Left ventricle myocardium inferior (tissue), 1 donor: Measurements from ENCODE around the gene BLVRB. TPM values are rescaled to one million over a fixed set of nuclear protein-coding genes. Genes with fewer than 3 reads are reported as not detected.
A peak's percentile ranks its signal among the peaks of the same experiment; 100 is the strongest.

Experiments
- DNase-seq: peaks from one replicate; pipeline ENCODE4 v3.0.0-alpha.2; 2020
- H3K27ac ChIP-seq: fragments of 200-600 bp; replicated peaks from 2 replicates; pipeline ENCODE4 v1.8.0; 2021
- H3K27me3 ChIP-seq: fragments of 200-600 bp; 2 replicates; pipeline ENCODE4 v1.8.0; 2021; ENCODE audit warnings: low read depth
- H3K36me3 ChIP-seq: fragments of 200-600 bp; 2 replicates; pipeline ENCODE4 v1.8.0; 2021
- H3K4me1 ChIP-seq: fragments of 200-600 bp; 2 replicates; pipeline ENCODE4 v1.8.0; 2021
- H3K4me3 ChIP-seq: fragments of 200-600 bp; 2 replicates; pipeline ENCODE4 v1.8.0; 2021; ENCODE audit warnings: mild to moderate bottlenecking, moderate library complexity
- H3K9me3 ChIP-seq: fragments of 200-600 bp; replicated peaks from 2 replicates; pipeline ENCODE4 v1.8.0; 2021
- intact Hi-C: fragments of 100-400 bp; cut with micrococcal nuclease; formaldehyde crosslinking; loops from one replicate; pipeline ENCODE4 v1.11.0; 2022
- total RNA-seq: library from RNA; stranded (reverse); fragmentation: NEBNext Ultra II Directional; extraction: Animal tissue kit (Norgen Biotek cat#: 25700); gene quantifications from one replicate; pipeline ENCODE4 v1.2.1, GENCODE V29; 2021
- TF ChIP-seq, protein P1 (sequence below): fragments of 200-600 bp; IDR thresholded peaks from 2 replicates; pipeline ENCODE4 v1.8.0; 2021; ENCODE audit warnings: antibody characterized with exemption, mild to moderate bottlenecking, borderline replicate concordance
- donor health status: DM: no; HTN: yes; CAD: no; lungs with severe emphysema.

Gene BLVRB
- total RNA-seq, 1 donor from 2014 or later = 91.3 TPM

DNA sequence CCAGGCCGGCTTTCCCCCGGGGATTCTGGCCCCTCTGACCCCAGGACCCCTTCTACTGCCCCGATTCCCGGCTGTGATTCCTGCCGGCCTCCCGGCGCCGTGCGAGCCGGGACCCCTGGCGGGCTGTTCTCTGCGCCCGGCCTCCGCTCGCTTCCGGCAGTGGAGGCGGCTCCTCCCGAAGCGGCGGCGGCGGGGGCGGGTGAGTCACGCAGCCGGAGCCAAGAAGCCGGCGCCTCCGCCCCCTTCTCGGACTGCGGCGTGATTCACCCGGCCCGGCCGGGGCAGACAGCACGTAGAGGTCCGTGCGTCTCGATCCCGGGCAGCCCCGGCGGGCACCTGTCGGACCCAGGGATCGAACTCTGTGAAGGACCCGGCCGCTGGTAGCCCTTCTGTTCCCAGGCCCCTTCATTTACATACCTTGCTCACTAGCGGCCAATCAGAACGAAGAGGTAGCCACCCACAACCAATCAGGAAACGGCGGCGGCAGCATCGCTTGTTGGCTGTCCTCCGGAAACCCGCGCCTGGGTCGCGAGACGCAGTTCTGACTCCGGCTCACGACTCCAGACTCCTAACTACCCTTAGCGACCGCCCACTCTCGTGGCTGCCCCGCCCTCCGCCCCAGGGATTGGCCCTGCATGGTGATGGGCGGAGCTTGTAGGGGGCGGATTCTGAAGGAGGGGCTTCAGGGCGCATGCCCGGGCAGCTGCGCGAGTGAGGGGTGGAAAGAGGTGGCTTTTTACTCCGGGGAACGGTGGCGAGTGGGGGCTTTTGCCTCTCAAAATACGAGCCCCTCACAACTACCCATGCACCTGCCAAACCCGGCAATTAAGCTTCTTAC is 39.9 kb downstream of the BLVRB start, which contains the start of gene SERTAD1:
SERTAD1 (minus strand) TSS at position 543 of the 838 bp plus-strand sequence. CDS start 2,446 bp downstream, outside the sequence.
- Histone ChIP-seq H3K36me3 (peaks cover 13% of the 10 kb centered on the region), H3K4me3 (peak within 1 kb of the TSS; percentile 97), H3K27me3 (no peaks in the 10 kb centered on the region), H3K27ac (peak within 1 kb of the TSS; percentile 99), H3K4me1 (peaks cover 56% of the 10 kb centered on the region), H3K9me3 (no peaks in the 10 kb centered on the region)
- intact Hi-C loops = loop anchor here (1.0 kb wide), 1 partner anchor 18 kb away; no protein-coding TSS in a partner anchor
- peak; percentile 100 for DNase-seq
- TF ChIP-seq, protein P1, sequence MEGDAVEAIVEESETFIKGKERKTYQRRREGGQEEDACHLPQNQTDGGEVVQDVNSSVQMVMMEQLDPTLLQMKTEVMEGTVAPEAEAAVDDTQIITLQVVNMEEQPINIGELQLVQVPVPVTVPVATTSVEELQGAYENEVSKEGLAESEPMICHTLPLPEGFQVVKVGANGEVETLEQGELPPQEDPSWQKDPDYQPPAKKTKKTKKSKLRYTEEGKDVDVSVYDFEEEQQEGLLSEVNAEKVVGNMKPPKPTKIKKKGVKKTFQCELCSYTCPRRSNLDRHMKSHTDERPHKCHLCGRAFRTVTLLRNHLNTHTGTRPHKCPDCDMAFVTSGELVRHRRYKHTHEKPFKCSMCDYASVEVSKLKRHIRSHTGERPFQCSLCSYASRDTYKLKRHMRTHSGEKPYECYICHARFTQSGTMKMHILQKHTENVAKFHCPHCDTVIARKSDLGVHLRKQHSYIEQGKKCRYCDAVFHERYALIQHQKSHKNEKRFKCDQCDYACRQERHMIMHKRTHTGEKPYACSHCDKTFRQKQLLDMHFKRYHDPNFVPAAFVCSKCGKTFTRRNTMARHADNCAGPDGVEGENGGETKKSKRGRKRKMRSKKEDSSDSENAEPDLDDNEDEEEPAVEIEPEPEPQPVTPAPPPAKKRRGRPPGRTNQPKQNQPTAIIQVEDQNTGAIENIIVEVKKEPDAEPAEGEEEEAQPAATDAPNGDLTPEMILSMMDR = peak; percentile 84

DNA sequence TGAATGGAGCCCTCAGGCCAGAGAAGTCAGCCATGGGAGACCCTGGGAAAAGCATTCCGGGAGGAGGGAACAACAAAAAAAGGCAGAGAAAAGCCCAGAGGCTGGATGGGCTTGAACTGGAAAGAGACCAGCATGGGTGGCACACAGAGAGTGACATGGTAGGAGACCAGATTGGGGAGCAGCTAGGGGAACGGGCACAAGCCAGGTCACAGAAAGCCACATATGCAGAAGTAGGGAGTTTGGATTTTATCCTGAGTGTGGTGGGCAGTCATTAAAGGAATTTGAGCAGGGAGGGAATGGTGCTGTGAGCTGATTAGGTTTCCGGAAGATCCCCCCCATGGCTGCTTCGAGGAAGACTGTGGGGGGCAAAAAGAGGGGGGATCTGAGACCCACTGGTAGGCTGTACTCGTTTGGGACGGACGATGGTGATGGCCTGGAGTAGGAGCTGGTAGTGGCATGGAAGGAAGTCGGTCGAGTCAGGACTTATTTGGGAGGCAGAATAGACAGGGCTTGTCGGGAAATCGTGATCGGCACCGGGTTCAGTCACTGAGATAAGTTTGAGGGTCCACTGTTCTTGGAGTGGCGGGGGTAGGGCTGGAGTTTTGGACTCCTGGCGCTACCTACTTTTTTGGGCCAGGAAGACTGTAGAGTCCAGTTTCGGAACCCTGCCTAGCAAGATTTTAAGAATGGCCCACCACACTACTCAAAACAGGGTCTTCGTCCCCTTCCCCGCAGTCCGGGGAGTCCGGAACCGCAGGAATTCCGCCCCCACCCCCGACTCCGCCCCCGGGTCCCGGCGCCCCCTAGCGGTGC is 40.7 kb downstream of the BLVRB start:
- intact Hi-C loops = loop anchor here (1.0 kb wide), 1 partner anchor 18 kb away; no protein-coding TSS in a partner anchor
- peaks cover 64% of the 10 kb centered on the region for H3K4me1 ChIP-seq
- no peak for DNase-seq

DNA sequence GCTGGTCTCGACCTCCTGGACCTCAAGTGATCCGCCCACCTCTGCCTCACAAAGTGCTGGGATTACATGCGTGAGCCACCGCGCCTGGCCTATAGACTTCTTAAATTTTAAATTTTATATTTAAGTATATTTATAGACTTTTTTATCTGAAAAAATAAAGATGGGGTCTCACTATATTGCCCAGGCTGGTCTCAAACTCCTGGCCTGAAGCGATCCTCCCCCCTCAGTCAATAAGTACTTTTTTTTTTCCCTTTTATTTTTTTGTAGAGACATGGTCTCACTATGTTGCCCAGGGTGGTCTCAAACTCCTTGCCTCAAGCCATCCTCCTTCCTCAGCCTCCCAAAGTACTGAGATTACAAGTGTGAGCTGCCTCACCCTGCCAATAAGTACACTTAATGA is 41.6 kb downstream of the BLVRB start:
- no peak for DNase-seq
- H3K36me3 ChIP-seq = peaks cover 13% of the 10 kb centered on the region
- intact Hi-C loops = no loop called here
- H3K4me3 ChIP-seq = peak overlapping the region; percentile 97
- H3K27me3 ChIP-seq = no peaks in the 10 kb centered on the region
- peaks cover 64% of the 10 kb centered on the region for H3K4me1 ChIP-seq
- H3K9me3 ChIP-seq = no peaks in the 10 kb centered on the region
- TF ChIP-seq, protein P1 = no peak
- peak overlapping the region; percentile 99 for H3K27ac ChIP-seq

More for the DNA sequence above, 40.7 kb downstream of the BLVRB start:
- no peaks in the 10 kb centered on the region for H3K27me3 ChIP-seq
- TF ChIP-seq, protein P1 = no peak
- H3K36me3 ChIP-seq = peaks cover 13% of the 10 kb centered on the region
- peak overlapping the region; percentile 99 for H3K27ac ChIP-seq
- no peaks in the 10 kb centered on the region for H3K9me3 ChIP-seq
- H3K4me3 ChIP-seq = peak overlapping the region; percentile 97

DNA sequence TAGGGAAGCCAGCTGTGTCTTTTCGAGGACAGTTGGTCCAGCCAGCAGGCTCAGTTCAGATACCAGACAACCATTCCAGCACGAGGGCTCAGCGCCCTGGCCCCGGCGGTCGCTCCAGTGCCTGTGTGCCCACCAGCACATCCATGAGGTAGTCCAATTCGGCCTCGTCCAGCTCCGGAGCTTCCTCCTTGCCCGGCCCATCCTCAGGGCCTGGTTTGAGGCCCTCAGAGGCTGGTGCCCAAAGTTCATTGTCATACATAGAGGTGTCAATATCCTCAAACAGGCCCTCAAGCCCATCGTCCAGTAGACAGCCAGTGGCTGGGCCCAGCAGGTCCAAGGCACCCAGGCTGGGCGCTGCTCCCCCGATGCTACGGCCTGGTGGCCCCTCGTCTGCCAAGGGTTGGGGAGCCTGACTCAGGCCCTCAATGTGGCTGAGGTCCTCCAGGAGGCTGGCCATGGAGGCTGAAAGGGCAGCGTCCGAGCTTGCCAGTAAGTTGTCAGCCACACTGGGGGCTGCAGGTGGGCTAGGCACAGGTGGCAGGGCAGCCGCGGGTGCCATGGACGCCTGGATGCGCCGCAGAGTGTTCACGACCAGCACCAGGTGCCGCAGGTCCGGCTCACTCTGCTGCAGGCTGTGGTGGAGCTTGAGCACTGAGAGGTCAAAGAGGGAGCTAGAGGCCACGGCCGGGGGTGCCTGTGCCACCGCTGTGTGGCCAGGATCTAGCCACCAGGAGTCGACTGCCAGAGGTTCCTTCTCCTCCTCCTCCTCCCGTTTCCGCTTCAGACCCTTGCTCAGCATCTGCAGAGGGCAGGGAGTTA is 42.6 kb downstream of the BLVRB start:
- TF ChIP-seq, protein P1 = no peak
- Histone ChIP-seq H3K27ac (peak overlapping the region; percentile 99), H3K36me3 (peaks cover 13% of the 10 kb centered on the region), H3K27me3 (no peaks in the 10 kb centered on the region), H3K9me3 (no peaks in the 10 kb centered on the region), H3K4me1 (peaks cover 64% of the 10 kb centered on the region), H3K4me3 (peak overlapping the region; percentile 97)
- no peak for DNase-seq
- intact Hi-C loops = no loop called here
